Astrocyte (in vitro differentiated cells and primary cell): ENCODE measurements around the gene EPDR1. TPM values are rescaled to one million over a fixed set of nuclear protein-coding genes. Genes with fewer than 3 reads are reported as not detected.

Source experiments
- DNase-seq: peaks from one replicate; pipeline ENCODE4 v3.0.0-alpha.2; 2010; ENCODE audit warnings: low read depth
- FAIRE-seq: peaks from 2 replicates; lab custom pipeline; 2011; peaks lifted over from hg19 to GRCh38; lab: Jason Lieb, UNC
- H2AFZ ChIP-seq: 2 replicates; pipeline ENCODE4 v1.6.0; 2012; ENCODE audit warnings: low read depth, low read length, inconsistent platforms
- H3K27ac ChIP-seq: 2 replicates; pipeline ENCODE4 v1.5.1; 2011; ENCODE audit warnings: low read depth, low read length, inconsistent platforms
- H3K27me3 ChIP-seq: 2 replicates; pipeline ENCODE4 v1.6.0; 2011; ENCODE audit warnings: low read length, inconsistent platforms; ENCODE audit not compliant: insufficient read depth
- H3K36me3 ChIP-seq: 2 replicates; pipeline ENCODE4 v1.5.1; 2011; ENCODE audit warnings: low read length, inconsistent platforms; ENCODE audit not compliant: insufficient read depth
- H3K4me1 ChIP-seq: 2 replicates; pipeline ENCODE4 v1.5.1; 2011; ENCODE audit warnings: low read length, inconsistent platforms; ENCODE audit not compliant: insufficient read depth
- H3K4me2 ChIP-seq: 2 replicates; pipeline ENCODE4 v1.6.0; 2012; ENCODE audit warnings: low read length, inconsistent platforms
- H3K4me3 ChIP-seq: 2 replicates; pipeline ENCODE4 v1.5.1; 2011; ENCODE audit warnings: low read depth, mild to moderate bottlenecking, low read length, inconsistent platforms; ENCODE audit not compliant: insufficient read depth
- H3K79me2 ChIP-seq: 2 replicates; pipeline ENCODE4 v1.6.0; 2012; ENCODE audit warnings: mild to moderate bottlenecking, low read length, inconsistent platforms; ENCODE audit not compliant: insufficient read depth
- H3K9ac ChIP-seq: 2 replicates; pipeline ENCODE4 v1.6.0; 2012; ENCODE audit warnings: mild to moderate bottlenecking, low read length, inconsistent platforms
- H3K9me3 ChIP-seq: 2 replicates; pipeline ENCODE4 v1.5.1; 2012; ENCODE audit warnings: low read depth, mild to moderate bottlenecking, low read length, inconsistent platforms; ENCODE audit not compliant: insufficient read depth
- H4K20me1 ChIP-seq: 2 replicates; pipeline ENCODE4 v1.6.0; 2012; ENCODE audit warnings: low read length, inconsistent platforms; ENCODE audit not compliant: insufficient read depth
- H3K27ac Mint-ChIP-seq: one replicate; pipeline ENCODE4 v1.8.0; 2021; ENCODE audit warnings: mild to moderate bottlenecking, mixed read lengths; ENCODE audit not compliant: unreplicated experiment
- H3K27me3 Mint-ChIP-seq: one replicate; pipeline ENCODE4 v1.8.0; 2021; ENCODE audit warnings: low read depth, mixed read lengths; ENCODE audit not compliant: unreplicated experiment
- H3K36me3 Mint-ChIP-seq: one replicate; pipeline ENCODE4 v1.8.0; 2021; ENCODE audit warnings: low read depth, mixed read lengths; ENCODE audit not compliant: unreplicated experiment
- H3K4me1 Mint-ChIP-seq: one replicate; pipeline ENCODE4 v1.8.0; 2021; ENCODE audit warnings: low read depth, mixed read lengths; ENCODE audit not compliant: unreplicated experiment
- H3K4me3 Mint-ChIP-seq: one replicate; pipeline ENCODE4 v1.8.0; 2021; ENCODE audit warnings: mild to moderate bottlenecking, moderate library complexity, mixed read lengths; ENCODE audit not compliant: unreplicated experiment
- H3K9me3 Mint-ChIP-seq: one replicate; pipeline ENCODE4 v1.8.0; 2021; ENCODE audit warnings: mild to moderate bottlenecking, mixed read lengths; ENCODE audit not compliant: unreplicated experiment
- EZH2 ChIP-seq: IDR thresholded peaks from 2 replicates; pipeline ENCODE4 v1.6.1; 2012; ENCODE audit warnings: mild to moderate bottlenecking, low read length, inconsistent platforms; ENCODE audit not compliant: insufficient read depth
- total RNA-seq: library from RNA; stranded (reverse); gene quantifications from 2 replicates; pipeline ENCODE4 v1.2.1, GENCODE V29; 2021
- TF ChIP-seq, protein P1 (sequence below): IDR thresholded peaks from 2 replicates; pipeline ENCODE4 v1.5.1; 2011; ENCODE audit warnings: low read depth, mild to moderate bottlenecking, inconsistent platforms, low read length, moderate library complexity; ENCODE audit not compliant: insufficient read depth

EPDR1 gene
- total RNA-seq, 1 donor from 2014 or later: 20.6 TPM

DNA sequence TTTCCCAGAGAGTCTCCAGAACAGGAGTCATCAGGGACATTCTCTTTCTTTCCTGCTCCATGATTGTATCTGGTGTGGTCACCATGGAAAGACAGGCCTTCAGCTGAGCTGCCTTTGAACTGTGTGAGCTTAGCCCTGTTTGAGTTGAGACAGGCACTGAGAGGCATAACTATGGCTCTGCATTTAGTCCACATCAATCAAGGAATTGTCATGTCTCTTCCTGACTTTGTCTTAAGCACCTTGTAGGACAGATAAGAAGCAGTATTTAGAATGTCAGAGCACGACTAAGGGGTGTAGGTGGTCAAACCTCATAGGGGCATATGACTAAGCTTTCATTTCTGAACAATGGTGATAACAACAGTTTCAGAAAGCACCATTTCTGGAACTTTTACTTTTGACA, 53.5 kb downstream of the EPDR1 start:
- no peaks in the 10 kb centered on the region for H3K36me3 Mint-ChIP-seq
- FAIRE-seq (no peak), DNase-seq (peak; percentile 14)
- no peaks in the 10 kb centered on the region for H4K20me1 ChIP-seq
- no peak overlapping the region for H3K4me2 ChIP-seq
- H3K4me3 Mint-ChIP-seq: no peak overlapping the region
- H3K27ac Mint-ChIP-seq: no peak overlapping the region
- TF ChIP-seq EZH2: no peak
- TF ChIP-seq, protein P1, sequence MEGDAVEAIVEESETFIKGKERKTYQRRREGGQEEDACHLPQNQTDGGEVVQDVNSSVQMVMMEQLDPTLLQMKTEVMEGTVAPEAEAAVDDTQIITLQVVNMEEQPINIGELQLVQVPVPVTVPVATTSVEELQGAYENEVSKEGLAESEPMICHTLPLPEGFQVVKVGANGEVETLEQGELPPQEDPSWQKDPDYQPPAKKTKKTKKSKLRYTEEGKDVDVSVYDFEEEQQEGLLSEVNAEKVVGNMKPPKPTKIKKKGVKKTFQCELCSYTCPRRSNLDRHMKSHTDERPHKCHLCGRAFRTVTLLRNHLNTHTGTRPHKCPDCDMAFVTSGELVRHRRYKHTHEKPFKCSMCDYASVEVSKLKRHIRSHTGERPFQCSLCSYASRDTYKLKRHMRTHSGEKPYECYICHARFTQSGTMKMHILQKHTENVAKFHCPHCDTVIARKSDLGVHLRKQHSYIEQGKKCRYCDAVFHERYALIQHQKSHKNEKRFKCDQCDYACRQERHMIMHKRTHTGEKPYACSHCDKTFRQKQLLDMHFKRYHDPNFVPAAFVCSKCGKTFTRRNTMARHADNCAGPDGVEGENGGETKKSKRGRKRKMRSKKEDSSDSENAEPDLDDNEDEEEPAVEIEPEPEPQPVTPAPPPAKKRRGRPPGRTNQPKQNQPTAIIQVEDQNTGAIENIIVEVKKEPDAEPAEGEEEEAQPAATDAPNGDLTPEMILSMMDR: no peak
- H3K4me3 ChIP-seq: no peak overlapping the region
- H3K27me3 Mint-ChIP-seq: no peaks in the 10 kb centered on the region
- H3K79me2 ChIP-seq: no peaks in the 10 kb centered on the region
- H3K9me3 ChIP-seq: no peaks in the 10 kb centered on the region
- H3K27me3 ChIP-seq: no peaks in the 10 kb centered on the region
- H3K9ac ChIP-seq: no peak overlapping the region
- H3K9me3 Mint-ChIP-seq: no peaks in the 10 kb centered on the region
- H2AFZ ChIP-seq: no peak overlapping the region
- no peaks in the 10 kb centered on the region for H3K36me3 ChIP-seq
- H3K4me1 Mint-ChIP-seq: peaks cover 5% of the 10 kb centered on the region
- no peak overlapping the region for H3K27ac ChIP-seq
- no peaks in the 10 kb centered on the region for H3K4me1 ChIP-seq

DNA sequence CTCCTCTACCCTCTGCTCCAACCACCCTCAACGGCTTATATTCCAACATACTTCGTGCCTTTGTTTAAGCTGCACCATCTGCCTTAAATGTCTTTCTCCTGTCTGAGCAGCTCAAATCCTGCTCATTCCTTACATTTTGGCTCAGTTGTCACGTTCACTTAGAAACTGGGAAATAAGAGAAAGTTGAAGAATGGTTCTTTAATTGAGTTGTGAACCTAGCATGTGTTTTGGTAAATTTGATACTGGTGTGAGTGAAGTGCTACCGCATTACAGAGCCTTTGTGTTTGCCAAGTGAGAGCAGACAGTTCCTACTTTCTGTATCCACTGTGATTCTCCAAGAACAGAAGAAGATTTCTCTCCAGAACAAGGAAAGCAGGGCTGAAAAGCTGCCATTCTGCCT, 54.3 kb downstream of the EPDR1 start:
- H3K4me3 Mint-ChIP-seq: no peak overlapping the region
- Histone ChIP-seq H3K4me1 (no peaks in the 10 kb centered on the region), H3K27me3 (no peaks in the 10 kb centered on the region), H3K9me3 (no peaks in the 10 kb centered on the region), H2AFZ (no peak overlapping the region), H3K36me3 (no peaks in the 10 kb centered on the region), H3K27ac (no peak overlapping the region), H3K79me2 (no peaks in the 10 kb centered on the region), H4K20me1 (no peaks in the 10 kb centered on the region), H3K4me3 (no peak overlapping the region), H3K4me2 (no peak overlapping the region), H3K9ac (no peak overlapping the region)
- H3K27ac Mint-ChIP-seq: no peak overlapping the region
- TF ChIP-seq, protein P1: no peak
- no peak for TF ChIP-seq EZH2
- no peaks in the 10 kb centered on the region for H3K36me3 Mint-ChIP-seq
- H3K4me1 Mint-ChIP-seq: peaks cover 5% of the 10 kb centered on the region
- no peaks in the 10 kb centered on the region for H3K9me3 Mint-ChIP-seq
- DNase-seq: no peak
- H3K27me3 Mint-ChIP-seq: no peaks in the 10 kb centered on the region
- FAIRE-seq: no peak

DNA sequence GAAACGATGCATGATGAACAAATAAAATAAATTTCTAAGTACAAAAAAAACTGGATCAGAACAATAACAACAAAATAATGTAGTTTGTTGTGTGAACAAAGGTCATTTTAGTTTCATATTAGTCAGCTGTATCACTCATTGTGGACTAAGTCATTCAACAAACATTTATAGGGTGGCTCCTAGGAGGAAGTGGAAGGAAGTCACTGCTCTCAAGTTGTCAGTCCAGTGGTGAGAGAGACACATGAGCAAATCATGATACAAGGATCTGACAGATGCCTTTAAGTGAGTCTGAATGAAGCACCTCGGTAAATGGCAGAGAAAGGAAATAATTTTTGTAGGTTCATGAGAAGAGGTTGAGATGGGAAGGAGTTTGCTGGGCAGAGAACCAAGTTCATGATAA, 56.8 kb downstream of the EPDR1 start:
- Histone ChIP-seq H3K27me3 (no peaks in the 10 kb centered on the region), H3K27ac (no peak overlapping the region), H3K36me3 (no peaks in the 10 kb centered on the region), H3K4me2 (no peak overlapping the region), H3K4me1 (no peaks in the 10 kb centered on the region), H3K9ac (no peak overlapping the region), H3K4me3 (no peak overlapping the region), H4K20me1 (no peaks in the 10 kb centered on the region), H2AFZ (no peak overlapping the region), H3K9me3 (no peaks in the 10 kb centered on the region), H3K79me2 (no peaks in the 10 kb centered on the region)
- DNase-seq (no peak), FAIRE-seq (no peak)
- TF ChIP-seq, protein P1: no peak
- no peak for TF ChIP-seq EZH2
- no peaks in the 10 kb centered on the region for H3K9me3 Mint-ChIP-seq
- H3K4me1 Mint-ChIP-seq: no peaks in the 10 kb centered on the region
- no peaks in the 10 kb centered on the region for H3K27me3 Mint-ChIP-seq
- H3K27ac Mint-ChIP-seq: no peak overlapping the region
- H3K36me3 Mint-ChIP-seq: no peaks in the 10 kb centered on the region
- no peak overlapping the region for H3K4me3 Mint-ChIP-seq
